T-helper 2 cell (primary cell): Measurements from ENCODE around the gene SEMA5A.
A peak's percentile ranks its signal among the peaks of the same experiment; 100 is the strongest.

Experiments used
- DNase-seq, 5 experiments: peaks; one replicate each; pipeline versions ENCODE4 v3.0.0 to v3.0.0-alpha.2; 2012 to 2022
- total RNA-seq, 2 donors: gene quantifications; one replicate each; lab custom pipeline; 2026; lab: John Stamatoyannopoulos, UW

The SEMA5A gene, protein sequence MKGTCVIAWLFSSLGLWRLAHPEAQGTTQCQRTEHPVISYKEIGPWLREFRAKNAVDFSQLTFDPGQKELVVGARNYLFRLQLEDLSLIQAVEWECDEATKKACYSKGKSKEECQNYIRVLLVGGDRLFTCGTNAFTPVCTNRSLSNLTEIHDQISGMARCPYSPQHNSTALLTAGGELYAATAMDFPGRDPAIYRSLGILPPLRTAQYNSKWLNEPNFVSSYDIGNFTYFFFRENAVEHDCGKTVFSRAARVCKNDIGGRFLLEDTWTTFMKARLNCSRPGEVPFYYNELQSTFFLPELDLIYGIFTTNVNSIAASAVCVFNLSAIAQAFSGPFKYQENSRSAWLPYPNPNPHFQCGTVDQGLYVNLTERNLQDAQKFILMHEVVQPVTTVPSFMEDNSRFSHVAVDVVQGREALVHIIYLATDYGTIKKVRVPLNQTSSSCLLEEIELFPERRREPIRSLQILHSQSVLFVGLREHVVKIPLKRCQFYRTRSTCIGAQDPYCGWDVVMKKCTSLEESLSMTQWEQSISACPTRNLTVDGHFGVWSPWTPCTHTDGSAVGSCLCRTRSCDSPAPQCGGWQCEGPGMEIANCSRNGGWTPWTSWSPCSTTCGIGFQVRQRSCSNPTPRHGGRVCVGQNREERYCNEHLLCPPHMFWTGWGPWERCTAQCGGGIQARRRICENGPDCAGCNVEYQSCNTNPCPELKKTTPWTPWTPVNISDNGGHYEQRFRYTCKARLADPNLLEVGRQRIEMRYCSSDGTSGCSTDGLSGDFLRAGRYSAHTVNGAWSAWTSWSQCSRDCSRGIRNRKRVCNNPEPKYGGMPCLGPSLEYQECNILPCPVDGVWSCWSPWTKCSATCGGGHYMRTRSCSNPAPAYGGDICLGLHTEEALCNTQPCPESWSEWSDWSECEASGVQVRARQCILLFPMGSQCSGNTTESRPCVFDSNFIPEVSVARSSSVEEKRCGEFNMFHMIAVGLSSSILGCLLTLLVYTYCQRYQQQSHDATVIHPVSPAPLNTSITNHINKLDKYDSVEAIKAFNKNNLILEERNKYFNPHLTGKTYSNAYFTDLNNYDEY
- 19.3 to 36.4 reads per million in 2 donors for total RNA-seq

- peak in 4 of 5 experiments; percentile 3 to 86 (median 62) for DNase-seq
Measured at GRCh38 chr5:9545992-9546851, at the start of gene SEMA5A. Gene SEMA5A, minus strand, starts transcription at chr5:9546075. Its CDS starts 166,129 bp downstream, at chr5:9379946.

GRCh38 chr5:9594913-9595312 is 49.0 kb upstream of the SEMA5A start:
- no peak for DNase-seq

GRCh38 chr5:9589049-9589835 is 43.4 kb upstream of the SEMA5A start:
- DNase-seq = no peak

- no peak for DNase-seq
Measured at GRCh38 chr5:9588254-9588653, 42.4 kb upstream of the SEMA5A start.

DNA sequence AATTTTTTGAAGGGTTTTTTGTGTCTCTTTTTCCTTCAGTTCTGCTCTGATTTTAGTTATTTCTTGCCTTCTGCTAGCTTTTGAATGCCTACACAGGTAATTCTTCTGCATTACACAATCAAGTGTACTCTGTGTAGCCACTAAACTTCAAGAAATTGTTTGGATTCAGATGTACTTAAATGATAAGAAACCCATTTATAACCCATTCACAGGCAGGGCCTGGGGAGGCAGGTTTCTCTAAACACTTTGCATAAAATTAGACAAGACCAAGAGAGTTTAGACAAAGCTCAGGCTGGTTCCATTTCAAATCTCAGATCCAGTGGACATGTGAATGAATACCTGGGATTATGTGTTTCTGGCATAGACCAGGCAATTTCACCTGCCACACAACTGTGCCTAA is 41.3 kb upstream of the SEMA5A start:
- DNase-seq = no peak

- no peak for DNase-seq
Measured at GRCh38 chr5:9582406-9582805, 36.5 kb upstream of the SEMA5A start.

GRCh38 chr5:9573796-9574195 is 27.9 kb upstream of the SEMA5A start:
- no peak for DNase-seq

DNA sequence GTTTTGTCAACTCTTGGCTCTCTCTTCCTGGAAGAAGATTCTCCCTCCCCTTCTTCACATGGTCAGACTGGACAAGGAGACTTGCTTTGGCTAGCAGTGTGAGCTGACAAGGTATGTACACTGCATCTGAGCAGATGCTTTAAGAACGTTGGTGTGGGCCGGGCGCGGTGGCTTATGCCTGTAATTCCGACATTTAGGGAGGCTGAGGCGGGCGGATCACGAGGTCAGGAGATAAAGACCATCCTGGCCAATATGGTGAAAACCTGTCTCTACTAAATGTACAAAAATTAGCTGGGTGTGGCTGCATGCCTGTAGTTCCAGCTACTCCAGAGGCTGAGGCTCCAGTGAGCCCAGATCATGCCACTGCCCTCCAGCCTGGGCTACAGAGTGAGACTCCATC is 26.4 kb upstream of the SEMA5A start:
- no peak for DNase-seq

DNA sequence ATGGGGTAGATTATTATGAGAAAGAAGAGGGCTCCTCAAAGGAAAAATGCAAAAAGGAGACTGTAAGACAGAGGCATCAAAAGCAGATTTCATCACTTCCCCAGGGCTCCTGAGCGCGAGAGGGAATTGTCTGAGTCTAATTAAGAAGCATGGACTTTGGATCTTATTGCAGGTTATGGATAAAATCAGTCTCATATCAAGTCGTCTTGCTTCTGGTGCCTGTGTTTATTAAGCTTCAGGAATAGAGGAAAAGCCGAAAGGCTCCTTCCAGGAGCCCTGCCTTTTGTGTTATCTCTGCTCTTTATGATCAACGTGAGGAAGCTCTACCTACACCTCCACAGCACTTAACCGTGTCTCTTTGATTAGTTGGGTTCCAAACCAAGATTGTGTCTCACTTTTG is 25.0 kb upstream of the SEMA5A start:
- no peak for DNase-seq

DNA sequence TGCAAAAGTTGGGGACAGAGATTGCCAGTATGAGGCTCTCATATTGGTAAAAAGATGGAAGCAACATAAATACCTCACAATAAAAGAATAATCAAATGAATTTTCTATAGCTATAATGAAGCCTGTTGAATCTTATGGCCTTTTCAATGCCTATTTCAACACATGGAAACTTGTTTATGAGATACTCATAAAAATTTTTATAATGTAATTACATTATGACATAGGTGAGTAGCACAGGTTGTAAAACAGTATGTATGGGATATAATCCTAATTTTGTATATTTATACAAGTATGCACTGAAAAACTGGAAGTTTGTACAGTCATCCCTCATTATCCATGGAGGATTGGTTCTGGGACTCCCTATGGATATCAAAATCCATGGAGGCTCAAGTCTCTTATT is 21.2 kb upstream of the SEMA5A start:
- DNase-seq = no peak

GRCh38 chr5:9564752-9565151 is 18.9 kb upstream of the SEMA5A start:
- no peak for DNase-seq

DNA sequence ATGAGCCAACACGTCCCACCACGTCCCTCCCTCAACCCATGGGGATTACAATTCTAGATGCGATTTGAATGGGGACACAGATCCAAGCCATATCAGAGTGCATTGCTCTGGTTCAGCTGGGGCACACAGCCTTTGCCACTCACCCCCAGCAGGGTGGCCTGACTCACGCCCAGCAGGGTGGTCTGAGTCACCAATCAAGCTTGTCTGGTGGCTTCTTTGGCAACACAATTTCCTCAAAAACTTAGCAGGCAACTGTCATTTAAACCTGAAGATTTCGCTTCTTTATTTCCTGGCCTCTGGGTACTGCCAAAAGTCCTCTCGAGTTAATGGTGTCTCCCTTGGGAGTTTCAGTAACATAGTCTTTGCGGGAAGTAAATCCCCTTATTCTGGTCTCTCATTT is 16.3 kb upstream of the SEMA5A start:
- DNase-seq = no peak

DNA sequence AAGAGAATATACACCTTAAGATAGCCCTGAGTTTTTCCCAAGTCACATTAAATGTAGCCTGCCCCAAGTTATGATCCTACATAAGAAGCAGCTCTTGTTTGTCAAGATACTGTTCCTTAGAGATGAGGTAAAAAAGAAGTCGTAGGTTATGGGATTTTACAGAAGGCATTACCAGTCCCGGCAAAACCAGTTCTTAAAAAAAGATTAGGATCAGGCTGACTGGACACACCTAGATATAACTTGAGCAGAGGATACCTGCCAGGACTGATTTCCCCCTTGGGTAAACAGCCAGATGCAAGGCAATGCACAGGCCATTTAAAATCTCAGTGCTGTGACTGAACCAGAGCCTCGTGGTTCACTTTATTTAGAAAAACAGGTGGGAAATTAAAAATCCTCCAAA is 14.1 kb upstream of the SEMA5A start:
- DNase-seq = no peak

DNA sequence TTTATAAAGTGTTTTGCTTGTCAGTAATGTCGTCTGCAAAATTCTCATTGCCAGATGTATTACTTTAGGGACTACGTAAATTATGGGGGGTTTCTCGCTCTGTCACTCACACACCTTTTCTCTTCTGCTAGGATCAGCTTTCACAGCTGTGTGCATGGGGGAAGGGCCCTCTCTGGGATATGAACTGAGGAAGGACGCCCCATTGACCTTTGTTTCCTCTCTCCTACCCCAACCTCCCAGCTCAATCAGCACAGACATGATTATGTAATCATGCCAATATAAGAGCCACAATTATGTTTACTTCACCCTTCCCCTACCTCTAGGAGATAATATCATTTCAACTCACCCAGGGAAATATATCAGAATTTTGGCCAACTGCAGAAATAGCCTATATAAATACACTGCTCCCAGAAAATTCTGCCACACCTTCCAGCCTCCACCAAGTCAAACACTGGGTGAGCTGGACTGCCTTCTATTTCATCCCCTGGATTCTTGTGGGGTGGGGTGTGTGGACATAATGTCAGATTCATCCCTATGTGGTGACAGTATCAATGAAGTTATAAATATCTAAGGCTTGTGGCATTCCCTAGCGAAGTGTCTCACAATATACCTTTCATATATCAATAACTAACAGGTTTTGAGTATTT is 12.6 kb upstream of the SEMA5A start:
- DNase-seq = no peak

GRCh38 chr5:9557696-9558095 is 11.8 kb upstream of the SEMA5A start:
- no peak for DNase-seq

DNA sequence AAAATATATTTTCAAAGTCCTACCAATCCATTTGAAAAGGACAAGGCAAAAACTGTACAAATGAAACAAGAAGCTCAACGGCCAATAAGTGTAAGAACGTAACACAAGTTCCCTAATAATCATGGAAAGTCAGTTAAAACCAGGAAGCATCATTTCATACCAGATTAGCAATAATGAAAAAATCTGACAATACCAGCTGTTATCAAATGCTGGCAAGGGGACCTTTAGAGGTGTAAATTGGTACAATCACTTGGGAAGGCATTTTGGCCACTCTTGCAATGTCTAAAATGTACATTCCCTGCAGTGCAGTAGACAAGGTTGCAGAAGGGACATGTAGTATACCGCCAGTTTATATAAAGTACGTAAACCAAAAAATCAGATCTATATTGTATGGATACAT is 10.1 kb upstream of the SEMA5A start:
- no peak for DNase-seq

GRCh38 chr5:9554122-9554521 is 8.2 kb upstream of the SEMA5A start:
- DNase-seq = no peak

DNA sequence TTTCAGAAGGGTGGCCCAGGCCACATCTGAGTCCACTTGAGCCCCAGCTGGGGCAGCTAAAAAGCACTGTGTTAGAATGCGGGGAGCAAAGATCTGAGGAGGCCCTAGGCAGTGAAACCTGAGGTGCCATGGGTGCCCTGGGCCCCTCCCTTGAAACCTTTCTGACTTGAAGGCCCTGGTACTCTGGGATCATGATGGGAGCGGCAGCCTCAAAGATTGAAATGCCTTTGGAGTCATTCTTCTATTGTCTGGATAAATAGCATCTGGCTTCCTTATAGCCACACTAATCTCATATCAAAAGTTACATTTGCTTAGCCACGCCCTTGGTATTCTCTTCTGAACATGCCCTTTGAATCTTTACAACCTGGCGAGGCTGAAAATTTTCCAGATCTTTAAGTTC is 7.7 kb upstream of the SEMA5A start:
- no peak for DNase-seq

GRCh38 chr5:9551567-9552537 is 6.0 kb upstream of the SEMA5A start:
- no peak for DNase-seq

- no peak for DNase-seq
Measured at GRCh38 chr5:9549941-9550340, 4.1 kb upstream of the SEMA5A start.
